NCI-H2029 treated with DMSO at 0.1 percent for 48 hours (cell line): ENCODE measurements around the gene BEND3.

Source experiments
- DNase-seq: peaks from one replicate; lab custom pipeline; 2025; lab: John Stamatoyannopoulos, UW

BEND3 gene

GRCh38 chr6:107083047-107083768 is 32.1 kb downstream of the BEND3 start:
- no peak for DNase-seq

GRCh38 chr6:107082045-107082444 is 33.3 kb downstream of the BEND3 start:
- no peak for DNase-seq

GRCh38 chr6:107080036-107080435 is 35.3 kb downstream of the BEND3 start:
- no peak for DNase-seq

GRCh38 chr6:107079429-107079828 is 35.9 kb downstream of the BEND3 start:
- DNase-seq = no peak

GRCh38 chr6:107077710-107078109 is 37.6 kb downstream of the BEND3 start:
- no peak for DNase-seq

- DNase-seq = no peak
These were observed 39.3 kb downstream of the BEND3 start for GRCh38 chr6:107075951-107076381.

- no peak for DNase-seq
These were observed 44.6 kb downstream of the BEND3 start for GRCh38 chr6:107070686-107071085.

- no peak for DNase-seq
These were observed 45.4 kb downstream of the BEND3 start for GRCh38 chr6:107069631-107070548.

- DNase-seq = no peak
These were observed 46.4 kb downstream of the BEND3 start for GRCh38 chr6:107068691-107069630.

- no peak for DNase-seq
These were observed 48.3 kb downstream of the BEND3 start for GRCh38 chr6:107066697-107067659.

GRCh38 chr6:107064579-107065065 is 50.7 kb downstream of the BEND3 start:
- DNase-seq = peak; percentile 35

GRCh38 chr6:107062691-107063090 is 52.6 kb downstream of the BEND3 start:
- DNase-seq = no peak

- DNase-seq = no peak
These were observed 53.9 kb downstream of the BEND3 start for GRCh38 chr6:107061125-107062020.

GRCh38 chr6:107060704-107061103 is 54.6 kb downstream of the BEND3 start:
- no peak for DNase-seq

GRCh38 chr6:107059606-107060005 is 55.7 kb downstream of the BEND3 start:
- DNase-seq = no peak

- no peak for DNase-seq
These were observed 57.6 kb downstream of the BEND3 start for GRCh38 chr6:107057679-107058078.

- no peak for DNase-seq
These were observed 58.5 kb downstream of the BEND3 start for GRCh38 chr6:107056796-107057195.

- DNase-seq = no peak
These were observed 67.5 kb downstream of the BEND3 start for GRCh38 chr6:107047807-107048206.

- DNase-seq = no peak
These were observed 69.3 kb downstream of the BEND3 start for GRCh38 chr6:107045826-107046675.
